A673 (cell line): ENCODE data around the gene CAMK2A. TPM values are rescaled to one million over a fixed set of nuclear protein-coding genes. Genes with fewer than 3 reads are reported as not detected.
"Not testable (repeated sequence)": the region's sequence is repeated elsewhere in the genome, so short reads cannot be mapped to it uniquely, and the experiment has no call there.

Experiments used
- BruUV-seq: library from RNA; stranded (reverse); fragments of 400-500 nt; replicated peaks from 2 replicates; lab custom pipeline; 2021; lab: Mats Ljungman, UMichigan
- CTCF ChIA-PET: fragments of 300-600 bp; sonication (Branson Sonifier 250); formaldehyde crosslinking; loops from one replicate; lab custom pipeline; 2022; ENCODE audit warnings: antibody characterized with exemption; lab: Charles Lee
- POLR2A ChIA-PET: fragments of 300-600 bp; sonication (Branson Sonifier 250); formaldehyde crosslinking; loops from one replicate; lab custom pipeline; 2022; ENCODE audit warnings: antibody characterized with exemption; ENCODE audit not compliant: low non-redundant PET; lab: Charles Lee
- DNase-seq: peaks from one replicate; pipeline ENCODE4 v3.0.0-alpha.2; 2015; ENCODE audit warnings: low spot score
- H3K27ac ChIP-seq: fragments of 200-600 bp; sonication (generic); 2 replicates; pipeline ENCODE4 v1.5.1; 2016; ENCODE audit warnings: mixed run types, low read depth, mild to moderate bottlenecking, mixed read lengths, antibody characterized with exemption, low read length; ENCODE audit not compliant: poor library complexity, severe bottlenecking
- H3K27me3 ChIP-seq: fragments of 200-600 bp; sonication (generic); replicated peaks from 2 replicates; pipeline ENCODE4 v1.6.1; 2017; ENCODE audit warnings: mixed run types, low read depth, mild to moderate bottlenecking, mixed read lengths, antibody characterized with exemption, low read length; ENCODE audit not compliant: insufficient read depth, poor library complexity
- H3K36me3 ChIP-seq: fragments of 200-600 bp; sonication (generic); 2 replicates; pipeline ENCODE4 v1.6.1; 2016; ENCODE audit warnings: mixed run types, mild to moderate bottlenecking, mixed read lengths, antibody characterized with exemption, low read length; ENCODE audit not compliant: insufficient read depth, poor library complexity, severe bottlenecking
- H3K4me1 ChIP-seq: fragments of 200-600 bp; sonication (generic); 2 replicates; pipeline ENCODE4 v1.6.1; 2017; ENCODE audit warnings: mixed run types, mild to moderate bottlenecking, mixed read lengths, antibody characterized with exemption, low read length; ENCODE audit not compliant: insufficient read depth, poor library complexity, severe bottlenecking
- H3K4me3 ChIP-seq: fragments of 200-600 bp; sonication (generic); 2 replicates; pipeline ENCODE4 v1.5.1; 2016; ENCODE audit warnings: low read depth, mixed run types, mild to moderate bottlenecking, mixed read lengths, low read length; ENCODE audit not compliant: poor library complexity, severe bottlenecking
- H3K9me3 ChIP-seq: fragments of 200-600 bp; sonication (generic); 2 replicates; pipeline ENCODE4 v1.6.1; 2016; ENCODE audit warnings: mixed run types, low read depth, mild to moderate bottlenecking, mixed read lengths, antibody characterized with exemption, low read length; ENCODE audit not compliant: poor library complexity, severe bottlenecking
- CTCF ChIP-seq: fragments of 300-800, 200-600 bp; sonication (generic); conservative IDR thresholded peaks from 2 replicates; pipeline ENCODE4 v1.5.1; 2017; ENCODE audit warnings: low read depth, mild to moderate bottlenecking, antibody characterized with exemption, low read length, moderate library complexity, mixed read lengths
- EZH2 ChIP-seq: fragments of 200-600 bp; sonication (generic); IDR thresholded peaks from 2 replicates; pipeline ENCODE4 v1.6.1; 2017; ENCODE audit warnings: borderline replicate concordance, low read depth, mild to moderate bottlenecking, mixed read lengths, antibody characterized with exemption, low read length; ENCODE audit not compliant: poor library complexity, severe bottlenecking
- intact Hi-C: fragments of 100-400 bp; cut with micrococcal nuclease; formaldehyde crosslinking; loops from one replicate; pipeline ENCODE4 v1.10.0; 2022; ENCODE audit not compliant: unreplicated experiment
- total RNA-seq: library from RNA; stranded (reverse); gene quantifications from 2 replicates; pipeline ENCODE4 v1.2.3, GENCODE V29; 2021

The CAMK2A gene
- total RNA-seq, 1 experiment from 2014 or later = not detected

DNA sequence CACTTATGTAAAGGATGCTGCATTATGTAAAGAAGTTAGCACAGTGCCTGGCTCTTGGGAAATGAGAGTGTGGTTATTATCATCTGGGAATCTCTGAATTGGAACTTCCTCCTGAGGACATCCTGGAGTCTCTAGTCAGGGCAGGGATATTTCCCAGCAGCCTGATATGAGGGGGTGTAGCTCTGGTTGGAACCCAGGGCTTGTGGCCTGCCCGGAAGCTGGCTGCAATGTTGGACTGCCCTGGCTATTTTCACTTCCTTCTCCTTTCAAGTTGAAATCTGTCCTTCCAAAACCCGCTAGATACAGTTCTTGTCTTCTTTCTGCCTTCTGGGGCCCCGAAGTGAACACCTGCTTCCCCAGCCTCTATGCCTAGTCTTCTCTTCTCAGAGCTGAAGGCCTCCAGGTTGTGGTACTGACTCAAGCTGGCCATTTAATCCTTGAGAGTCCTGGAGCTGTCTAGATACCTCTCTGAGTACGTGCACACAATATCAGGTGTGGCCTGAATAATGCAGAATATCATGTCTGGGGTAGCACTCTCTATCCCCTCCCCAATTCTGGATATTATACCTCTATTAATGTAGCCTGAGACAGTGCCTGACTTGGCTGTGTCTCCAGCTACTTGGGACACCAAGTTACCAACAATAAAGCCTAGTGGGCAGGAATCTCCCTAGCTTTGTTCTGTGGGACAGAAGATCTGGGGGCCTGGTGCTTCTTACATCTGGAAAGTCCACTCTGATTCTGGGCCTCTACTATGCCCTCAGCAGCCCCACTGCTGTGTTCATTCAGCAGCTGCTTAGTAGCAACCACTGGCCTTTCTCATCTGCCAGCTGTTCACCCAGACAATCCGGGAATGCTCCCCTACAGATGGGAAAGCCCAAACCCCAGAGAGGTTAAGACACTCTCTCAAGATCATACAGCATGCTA lies 54.7 kb downstream of the CAMK2A start:
- no peaks in the 10 kb centered on the region for H3K27me3 ChIP-seq
- no TSS peak for BruUV-seq
- no peak overlapping the region for H3K4me3 ChIP-seq
- TF ChIP-seq EZH2 (no peak), CTCF (no peak)
- intact Hi-C loops = no loop called here
- H3K36me3 ChIP-seq = no peaks in the 10 kb centered on the region
- no peak overlapping the region for H3K27ac ChIP-seq
- H3K4me1 ChIP-seq = no peaks in the 10 kb centered on the region
- no peaks in the 10 kb centered on the region for H3K9me3 ChIP-seq
- DNase-seq = no peak
- ChIA-PET CTCF (no interaction called here), POLR2A (no interaction called here)

- BruUV-seq = not testable (repeated sequence)
Observed at GRCh38 chr5:150233706-150234105, 55.9 kb downstream of the CAMK2A start.

GRCh38 chr5:150230842-150231241 lies 58.7 kb downstream of the CAMK2A start:
- TF ChIP-seq CTCF (no peak), EZH2 (no peak)
- CTCF ChIA-PET = no interaction called here
- BruUV-seq = no TSS peak

More at GRCh38 chr5:150233706-150234105, 55.9 kb downstream of the CAMK2A start:
- H3K36me3 ChIP-seq, POLR2A ChIA-PET, H3K4me3 ChIP-seq, DNase-seq, CTCF ChIA-PET, H3K27ac ChIP-seq, intact Hi-C loops, H3K9me3 ChIP-seq, H3K27me3 ChIP-seq, H3K4me1 ChIP-seq: not testable (repeated sequence)

More at GRCh38 chr5:150230842-150231241, 58.7 kb downstream of the CAMK2A start:
- no peak for DNase-seq
- Histone ChIP-seq H3K9me3 (no peaks in the 10 kb centered on the region), H3K4me1 (no peaks in the 10 kb centered on the region), H3K27ac (no peak overlapping the region), H3K27me3 (no peaks in the 10 kb centered on the region), H3K4me3 (no peak overlapping the region), H3K36me3 (no peaks in the 10 kb centered on the region)
- POLR2A ChIA-PET = no interaction called here
- intact Hi-C loops = no loop called here
